ENCODE data around the gene SH3BP4. TPM values are rescaled to one million over a fixed set of nuclear protein-coding genes. Genes with fewer than 3 reads are reported as not detected.

SH3BP4 gene
- total and polyA plus RNA-seq, 2 of the 13 experiments (the other 11 are each of a cell fraction or from before 2014, with no cell fraction given), result 34.6 to 99.1 TPM

- TF ChIP-seq ZBTB40 (IDR thresholded peaks at IDR 0.05) (no peak), ZBTB40 (CRISPR knock-in tag; IDR thresholded peaks at IDR 0.05) (no peak; the same call in 1 of the 2 replicates), TFDP2 (CRISPR knock-in tag; IDR thresholded peaks at IDR 0.05) (peak; percentile 54; the same call in 1 of the 2 replicates), TOE1 (CRISPR knock-in tag; IDR thresholded peaks at IDR 0.05) (no peak), MTERF4 (CRISPR knock-in tag; IDR thresholded peaks at IDR 0.05) (no peak), HMGXB3 (CRISPR knock-in tag; IDR thresholded peaks at IDR 0.05; ENCODE audit: borderline replicate concordance) (no peak), ATF3 (CRISPR knock-in tag; IDR thresholded peaks at IDR 0.05) (no peak), ZNF543 (CRISPR knock-in tag; IDR thresholded peaks at IDR 0.05) (no peak), FOXP4 (CRISPR knock-in tag; IDR thresholded peaks at IDR 0.05) (no peak)
Measured at GRCh38 chr2:235063471-235063961, 111.7 kb downstream of the SH3BP4 start (continued).

Measured in HepG2 (cell line).